ENCODE measurements around the gene NTN5.

GRCh38 chr19:48637449-48637947, 35.3 kb downstream of the NTN5 start:
- TF ChIP-seq CTCF (IDR thresholded peaks at IDR 0.05) (peak in 1 of 3 experiments; percentile 12), POLR2A (IDR thresholded peaks at IDR 0.05) (no peak)
